Body of pancreas (tissue), 4 donors: ENCODE results near the gene LRPPRC.

Experiments used
- POLR2A ChIP-seq, 3 donors: fragments of 450-650 bp; IDR thresholded peaks; one replicate each; pipeline ENCODE4 v1.6.1; 2016; ENCODE audit warnings: antibody characterized with exemption in 3 of 3, mild to moderate bottlenecking in 2 of 3
- TF ChIP-seq, protein P1 (sequence below), 7 experiments: fragments of 450-650 bp in 4 of 7; fragments of 200-600 bp in 3 of 7; sonication (generic) in 3 of 7; IDR thresholded peaks; one replicate each; pipeline ENCODE4 v1.5.1; 2016 to 2019; ENCODE audit warnings: antibody characterized with exemption in 7 of 7

DNA sequence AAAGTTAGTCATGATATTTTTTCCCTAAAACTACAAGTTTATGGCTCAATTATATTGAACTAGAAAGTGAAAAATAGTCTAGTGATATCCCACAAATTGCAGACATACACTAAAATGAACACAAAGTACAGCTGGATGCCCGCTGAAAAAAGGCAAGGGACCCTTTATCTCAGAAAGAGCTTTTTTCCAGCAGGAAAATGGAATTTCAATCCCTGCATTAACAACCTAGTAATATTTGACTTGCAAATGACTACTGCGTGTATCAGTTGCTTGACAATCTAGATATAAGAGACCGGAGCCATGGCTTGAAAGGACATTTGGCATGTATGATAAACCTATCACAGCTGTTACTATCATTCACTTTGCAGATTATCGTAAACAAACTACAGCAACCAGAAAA is 49.1 kb downstream of the LRPPRC start:
- TF ChIP-seq, protein P1, sequence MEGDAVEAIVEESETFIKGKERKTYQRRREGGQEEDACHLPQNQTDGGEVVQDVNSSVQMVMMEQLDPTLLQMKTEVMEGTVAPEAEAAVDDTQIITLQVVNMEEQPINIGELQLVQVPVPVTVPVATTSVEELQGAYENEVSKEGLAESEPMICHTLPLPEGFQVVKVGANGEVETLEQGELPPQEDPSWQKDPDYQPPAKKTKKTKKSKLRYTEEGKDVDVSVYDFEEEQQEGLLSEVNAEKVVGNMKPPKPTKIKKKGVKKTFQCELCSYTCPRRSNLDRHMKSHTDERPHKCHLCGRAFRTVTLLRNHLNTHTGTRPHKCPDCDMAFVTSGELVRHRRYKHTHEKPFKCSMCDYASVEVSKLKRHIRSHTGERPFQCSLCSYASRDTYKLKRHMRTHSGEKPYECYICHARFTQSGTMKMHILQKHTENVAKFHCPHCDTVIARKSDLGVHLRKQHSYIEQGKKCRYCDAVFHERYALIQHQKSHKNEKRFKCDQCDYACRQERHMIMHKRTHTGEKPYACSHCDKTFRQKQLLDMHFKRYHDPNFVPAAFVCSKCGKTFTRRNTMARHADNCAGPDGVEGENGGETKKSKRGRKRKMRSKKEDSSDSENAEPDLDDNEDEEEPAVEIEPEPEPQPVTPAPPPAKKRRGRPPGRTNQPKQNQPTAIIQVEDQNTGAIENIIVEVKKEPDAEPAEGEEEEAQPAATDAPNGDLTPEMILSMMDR (IDR thresholded peaks at IDR 0.05) = no peak
- no peak for TF ChIP-seq POLR2A (IDR thresholded peaks at IDR 0.05)
